Sciatic nerve (tissue), 2 donors: ENCODE measurements around the gene SMYD3. TPM values are rescaled to one million over a fixed set of nuclear protein-coding genes. Genes with fewer than 3 reads are reported as not detected.
"Not testable (repeated sequence)": the region's sequence is repeated elsewhere in the genome, so short reads cannot be mapped to it uniquely, and the experiment has no call there.

Source experiments
- ATAC-seq: fragments of 200-7000 bp; cut with Tn5 transposase; one replicate; pipeline ENCODE4 v1.9.1; 2020; ENCODE audit warnings: mild to moderate bottlenecking, moderate library complexity
- DNase-seq: peaks from one replicate; pipeline ENCODE4 v3.0.0-alpha.2; 2020; ENCODE audit warnings: low spot score
- intact Hi-C: fragments of 100-400 bp; cut with DNase I; formaldehyde crosslinking; loops from one replicate; pipeline ENCODE4 v1.14.2; 2022
- total RNA-seq: library from RNA; stranded (reverse); fragmentation: NEBNext Ultra II Directional; extraction: Animal tissue kit (Norgen Biotek cat#: 25700); gene quantifications from one replicate; pipeline ENCODE4 v1.2.1, GENCODE V29; 2021
- donor health status: DM: no; HTN: no; CAD: no.
- donor health status: DM: no; HTN: no; CAD: no.

The SMYD3 gene
- total RNA-seq, 1 donor from 2014 or later: 27.7 TPM

DNA sequence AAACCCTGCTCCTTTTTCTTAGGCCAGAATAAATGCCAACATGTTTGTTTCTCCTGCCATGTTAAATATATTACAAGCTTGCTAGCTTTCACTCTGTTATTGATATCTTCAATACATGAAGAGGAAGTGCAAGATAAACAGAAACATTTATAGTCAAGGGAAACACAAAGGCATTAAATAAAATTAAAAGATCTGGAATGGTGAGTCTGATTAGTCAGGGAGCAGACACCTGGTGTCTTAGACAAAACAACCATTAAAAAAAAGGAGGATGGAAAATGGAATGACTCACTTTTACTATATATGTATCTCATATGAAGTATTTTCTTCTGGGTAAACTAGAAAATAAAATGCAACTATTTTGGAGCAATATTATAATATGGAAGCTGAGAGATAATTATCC is 123.3 kb downstream of the SMYD3 start:
- DNase-seq (no peak), ATAC-seq (no peak)
- intact Hi-C loops: no loop called here

DNA sequence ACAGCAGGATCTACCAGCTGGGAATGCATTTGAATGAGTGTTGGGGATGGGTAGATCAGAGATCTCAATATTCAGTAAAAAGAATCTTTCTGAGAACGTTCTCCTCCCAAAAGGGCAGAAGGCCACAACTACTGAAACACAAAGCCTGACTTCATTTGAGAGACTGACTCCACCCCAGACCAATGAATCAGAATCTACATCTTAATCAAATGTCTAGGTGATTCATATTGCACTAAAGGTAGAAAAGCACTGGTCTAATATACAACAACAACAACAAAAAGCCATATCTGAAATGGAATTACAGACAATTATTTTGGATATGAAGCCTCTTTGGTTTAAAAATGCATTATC is 123.9 kb downstream of the SMYD3 start:
- intact Hi-C loops: no loop called here
- DNase-seq (no peak), ATAC-seq (no peak)

DNA sequence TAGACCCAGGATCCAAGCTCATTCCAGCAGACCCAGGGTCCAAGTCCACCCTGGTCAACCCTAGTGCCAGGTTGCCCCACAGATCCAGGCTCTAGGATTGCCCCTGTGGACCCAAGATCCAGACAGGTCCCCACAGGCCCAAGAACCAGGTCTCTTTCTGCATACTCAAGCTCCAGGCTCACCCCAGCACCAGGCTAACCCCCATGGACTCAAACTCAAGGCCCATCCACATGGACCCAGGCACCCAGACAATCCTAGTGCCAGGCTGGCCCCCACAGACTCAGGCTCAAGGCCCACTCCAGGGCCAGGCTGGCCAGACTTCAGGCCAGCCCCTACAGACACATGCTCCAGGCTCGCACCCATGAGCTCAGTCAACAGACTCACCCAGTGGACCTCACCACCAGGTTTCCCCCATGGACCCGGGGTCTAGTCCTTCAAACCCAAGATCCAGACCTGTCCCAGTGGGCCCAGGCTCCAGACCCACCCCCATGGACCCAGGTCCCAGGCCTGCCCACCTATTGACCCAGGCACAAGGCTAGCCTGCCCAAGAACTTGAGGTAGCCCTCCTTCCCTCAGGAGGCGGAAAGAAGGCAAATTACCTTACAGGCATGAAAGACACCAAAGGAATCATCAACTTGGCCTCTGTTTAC is 124.4 kb downstream of the SMYD3 start:
- intact Hi-C loops: no loop called here
- DNase-seq: no peak
- ATAC-seq: peak; percentile 10

DNA sequence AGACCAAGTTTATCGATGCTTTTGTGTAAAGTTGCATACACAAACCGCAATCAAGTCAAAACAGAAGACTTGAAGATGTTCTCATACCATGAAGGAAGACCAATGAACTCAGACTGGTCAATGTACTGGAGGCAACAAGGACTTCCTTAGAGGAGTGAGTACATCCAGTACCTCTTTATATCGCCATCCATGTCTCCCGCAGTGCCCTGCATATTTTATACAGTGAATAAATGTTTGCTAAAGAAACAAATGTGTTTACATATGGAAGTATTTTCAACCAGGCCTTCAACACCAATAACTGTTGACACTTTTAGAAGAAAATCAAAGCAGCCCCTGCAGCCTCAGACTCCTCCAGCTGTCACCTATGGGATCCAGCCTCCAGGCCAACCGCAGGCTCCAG is 125.6 kb downstream of the SMYD3 start:
- no peak for ATAC-seq
- no peak for DNase-seq
- intact Hi-C loops: no loop called here

DNA sequence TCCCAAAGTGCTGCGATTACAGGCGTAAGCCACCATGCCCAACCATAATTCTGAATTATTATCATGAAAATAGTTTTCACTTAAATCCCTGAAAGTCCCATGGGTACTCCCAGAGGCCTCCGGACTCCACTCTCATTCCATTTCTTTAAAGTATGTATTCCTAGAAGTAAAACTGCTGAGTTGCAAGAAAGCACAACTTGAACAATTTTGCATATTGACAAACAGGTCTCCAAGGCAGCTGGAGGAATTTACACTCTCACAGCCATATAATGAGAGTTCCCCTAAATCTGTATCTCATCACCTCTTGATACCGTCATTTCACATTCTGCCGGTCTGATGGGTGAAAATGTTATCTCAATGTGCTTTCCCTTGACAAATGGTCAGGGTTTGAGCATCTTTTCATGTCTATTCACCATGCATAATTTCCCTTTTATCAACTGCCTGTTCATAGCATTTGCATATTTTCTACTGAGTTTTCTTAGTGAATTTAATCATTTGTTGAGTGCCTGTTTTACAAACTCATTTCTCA is 129.4 kb downstream of the SMYD3 start:
- ATAC-seq (no peak), DNase-seq (no peak)
- intact Hi-C loops: no loop called here

DNA sequence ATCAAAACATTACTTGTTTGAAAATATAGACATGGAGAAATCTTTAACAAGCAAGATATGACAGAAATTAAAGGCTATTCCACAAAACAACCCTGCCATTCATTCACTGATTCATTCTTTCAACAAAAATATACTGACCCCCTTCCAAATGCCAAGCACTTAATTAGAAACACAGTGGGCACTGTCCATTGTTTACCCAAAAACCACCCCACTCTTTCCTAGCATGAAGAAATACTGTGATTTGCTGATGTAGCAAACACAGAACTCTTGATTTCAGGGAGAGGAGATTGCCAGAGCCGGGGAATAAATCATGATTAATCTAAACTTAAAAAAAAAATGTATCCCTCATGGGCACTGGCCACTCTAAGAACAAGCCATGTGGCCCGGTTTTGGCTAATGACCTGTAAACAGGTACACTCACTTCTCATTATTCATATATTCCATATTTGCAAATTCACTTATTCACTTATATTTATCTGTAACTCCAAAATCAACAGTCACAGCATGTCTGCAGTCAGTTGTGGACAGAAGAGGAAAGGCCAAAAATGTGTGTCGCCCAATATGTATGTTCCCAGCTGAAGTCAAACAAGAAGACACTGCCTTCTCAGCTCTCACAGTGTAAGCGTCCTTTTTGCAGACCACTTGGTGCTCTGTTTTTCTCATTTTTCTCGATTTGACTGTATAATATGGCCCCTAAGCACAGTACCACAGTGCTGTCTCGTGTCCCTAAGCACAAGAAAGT is 133.1 kb downstream of the SMYD3 start:
- ATAC-seq (no peak), DNase-seq (no peak)
- intact Hi-C loops: no loop called here

DNA sequence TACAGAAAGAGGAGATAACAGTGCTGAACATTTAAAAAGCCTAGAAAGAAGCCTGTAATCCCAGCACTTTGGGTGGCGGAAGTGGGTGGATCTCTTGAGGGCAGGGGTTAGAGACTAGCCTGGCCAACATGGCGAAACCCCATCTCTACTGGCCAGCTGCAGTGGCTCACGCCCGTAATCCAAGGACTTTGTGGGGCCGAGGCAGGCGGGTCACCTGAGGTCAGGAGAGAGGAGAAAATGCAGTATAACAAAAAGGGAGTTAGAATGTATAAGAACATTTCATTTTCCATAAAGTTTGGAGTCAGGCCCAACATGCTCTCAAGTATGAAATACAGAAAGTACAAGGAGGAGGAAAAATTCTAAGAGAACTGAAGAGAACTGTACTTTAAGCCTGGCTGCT is 134.5 kb downstream of the SMYD3 start:
- intact Hi-C loops: no loop called here
- DNase-seq (no peak), ATAC-seq (no peak)

DNA sequence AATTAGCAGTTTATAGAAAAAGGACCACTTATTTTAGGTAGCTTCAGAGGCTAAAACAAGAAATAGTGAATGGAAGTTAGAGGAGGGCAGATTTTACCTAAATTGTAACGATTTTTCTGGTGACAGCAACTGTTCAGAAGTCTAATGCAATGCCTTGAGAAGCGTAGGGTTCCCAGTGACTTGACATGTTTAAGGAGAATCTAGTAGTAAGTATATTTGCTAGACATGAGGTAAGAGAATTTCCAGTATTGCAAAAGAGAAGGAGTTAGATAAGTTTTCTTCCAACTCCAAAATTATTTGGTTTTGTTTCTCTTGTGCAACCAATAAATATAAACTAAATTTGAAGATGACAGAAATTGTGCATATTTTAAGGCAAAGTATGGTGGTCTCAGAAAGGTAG is 140.0 kb downstream of the SMYD3 start:
- intact Hi-C loops: no loop called here
- ATAC-seq (no peak), DNase-seq (no peak)

DNA sequence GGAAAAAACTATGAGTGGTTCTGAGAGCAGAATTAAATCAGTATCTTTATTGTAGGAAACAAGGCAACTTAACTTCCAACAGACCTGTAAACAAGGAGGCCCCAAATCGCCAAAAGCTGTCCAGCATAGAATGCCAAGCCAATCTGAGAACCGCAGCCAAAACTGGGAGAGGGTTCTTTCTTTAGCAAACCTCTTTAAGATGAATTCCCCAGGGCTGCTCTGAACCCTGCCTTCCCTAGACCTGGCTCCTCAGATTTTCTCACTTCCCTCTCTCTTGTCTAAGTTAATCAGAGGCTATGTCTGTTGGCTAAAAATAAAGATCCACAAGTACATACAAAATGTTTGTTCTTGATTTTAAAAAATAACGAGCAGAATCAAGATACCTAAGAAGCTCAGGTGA is 141.4 kb downstream of the SMYD3 start:
- ATAC-seq (no peak), DNase-seq (no peak)
- intact Hi-C loops: no loop called here

DNA sequence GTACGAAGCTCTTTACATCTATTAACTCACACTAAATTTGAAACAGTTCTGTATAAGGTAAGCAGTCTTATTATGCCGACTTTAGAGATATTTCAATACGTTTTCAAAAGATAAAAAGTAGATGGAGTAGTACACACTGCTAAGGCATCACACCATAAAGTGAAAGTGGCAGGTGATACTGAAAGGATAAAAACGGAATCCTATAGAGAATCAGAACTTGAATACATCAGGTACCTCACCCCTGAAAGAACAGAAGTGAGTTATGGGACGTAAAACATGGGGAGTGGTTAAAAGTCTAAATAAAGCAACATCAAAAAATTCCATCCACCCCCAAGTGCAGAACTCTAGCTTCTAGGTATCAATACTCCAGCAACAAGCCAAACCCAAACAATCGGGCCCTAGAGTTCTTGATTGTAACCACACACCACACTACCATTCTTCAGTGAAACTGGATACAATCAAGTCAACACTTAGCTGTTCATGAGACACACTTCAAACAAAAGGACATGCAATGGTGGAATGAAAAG is 142.6 kb downstream of the SMYD3 start:
- intact Hi-C loops: no loop called here
- DNase-seq (no peak), ATAC-seq (no peak)

DNA sequence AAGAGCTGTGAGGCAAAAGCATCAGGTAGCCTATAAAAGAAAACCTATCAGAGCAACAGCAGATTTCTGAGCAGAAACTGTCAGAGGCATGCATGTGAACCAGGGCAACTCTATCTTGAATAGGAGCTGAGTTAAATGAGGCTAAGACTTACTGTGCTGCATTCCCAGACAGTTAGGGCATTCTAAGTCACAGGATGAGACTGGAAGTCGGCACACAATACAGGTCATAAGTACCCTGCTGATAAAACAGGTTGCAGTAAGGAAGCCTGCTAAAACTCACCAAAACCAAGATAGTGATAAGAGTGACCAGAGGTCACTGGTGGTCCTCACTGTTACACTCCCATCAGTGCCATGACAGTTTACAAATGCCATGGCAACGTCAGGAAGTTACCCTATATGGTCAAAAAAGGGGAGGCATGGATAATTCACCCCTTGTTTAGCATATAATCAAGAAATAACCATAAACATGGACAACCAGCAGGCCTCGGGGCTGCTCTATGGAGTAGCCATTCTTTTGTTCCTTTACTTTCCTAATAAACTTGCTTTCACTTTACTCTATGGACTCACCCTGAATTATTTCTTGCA is 150.0 kb downstream of the SMYD3 start:
- ATAC-seq, DNase-seq, intact Hi-C loops: not testable (repeated sequence)

DNA sequence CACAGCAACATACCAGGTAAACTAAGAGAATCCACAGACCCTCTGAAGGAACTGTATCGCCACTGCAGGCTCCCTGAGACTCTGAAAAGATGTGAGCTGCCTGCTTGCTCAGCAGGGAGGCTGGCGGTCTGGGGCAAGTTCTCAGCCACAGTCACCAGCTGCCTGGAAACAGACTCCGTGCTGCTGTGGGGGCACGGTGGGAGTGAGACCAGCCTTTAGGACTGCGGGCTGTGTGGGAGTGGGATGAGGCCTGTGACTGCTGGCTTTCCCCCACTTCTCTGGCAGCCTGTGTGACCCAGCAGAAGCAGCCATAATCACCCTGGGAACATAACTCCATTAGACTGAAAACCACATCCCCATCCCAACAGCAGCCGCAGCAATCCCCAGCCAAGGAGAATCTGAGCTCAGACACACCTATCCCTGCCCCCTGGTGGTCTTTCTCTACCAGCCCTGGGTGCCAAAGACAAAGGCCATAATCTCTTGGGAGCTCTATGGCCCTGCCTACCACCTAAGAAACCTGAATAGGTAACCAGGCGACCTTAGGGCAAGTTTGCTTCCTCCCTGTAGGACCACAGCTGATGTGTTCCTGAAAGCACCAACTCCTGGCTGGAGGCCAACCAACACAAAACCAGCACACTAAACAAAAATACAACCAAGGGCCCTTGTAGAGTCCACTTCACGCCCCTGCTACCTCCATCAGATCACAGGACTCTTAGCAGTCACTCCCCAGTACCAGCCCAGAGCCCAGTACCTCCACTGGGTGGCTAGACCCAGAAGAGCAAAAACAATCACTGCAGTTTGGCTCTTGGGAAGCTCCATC is 151.5 kb downstream of the SMYD3 start:
- ATAC-seq (no peak), DNase-seq (no peak)
- intact Hi-C loops: no loop called here

DNA sequence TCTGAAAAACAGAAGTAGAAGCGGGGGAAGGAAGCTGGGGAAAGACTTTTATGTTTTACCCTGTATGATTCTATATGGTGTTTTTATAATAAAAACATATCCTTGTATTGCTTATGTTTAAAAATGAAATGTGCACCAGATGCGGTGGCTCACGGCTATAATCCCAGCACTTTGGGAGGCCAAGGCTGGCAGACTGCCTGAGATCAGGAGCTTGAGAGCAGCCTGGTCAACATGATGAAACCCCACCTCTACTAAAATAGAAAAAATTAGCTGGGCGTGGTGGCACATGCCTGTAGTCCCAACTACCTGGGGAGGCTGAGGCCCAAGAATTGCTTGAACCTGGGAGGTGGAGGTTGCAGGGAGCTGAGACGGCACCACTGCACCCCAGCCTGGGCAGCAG is 155.4 kb downstream of the SMYD3 start:
- no peak for DNase-seq
- intact Hi-C loops: no loop called here
- ATAC-seq: no peak

DNA sequence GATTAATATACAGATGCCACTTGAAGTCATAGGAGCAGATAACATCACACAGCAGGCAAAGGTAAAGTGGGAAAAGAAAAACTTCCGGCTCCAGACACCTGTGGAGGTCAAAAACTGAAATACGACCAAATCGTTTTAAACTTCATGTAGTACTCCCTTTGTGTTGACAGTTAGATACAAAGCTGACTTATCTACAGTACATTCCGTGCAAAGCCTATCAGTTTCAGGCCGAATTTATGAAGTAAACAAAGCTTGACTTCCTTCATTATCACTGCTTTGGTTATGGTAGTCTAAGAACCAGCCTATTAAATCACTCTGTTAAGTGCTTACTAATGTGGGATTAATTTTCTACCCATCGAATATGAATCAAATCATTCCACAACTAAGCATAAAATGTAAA is 156.3 kb downstream of the SMYD3 start:
- no peak for ATAC-seq
- intact Hi-C loops: no loop called here

DNA sequence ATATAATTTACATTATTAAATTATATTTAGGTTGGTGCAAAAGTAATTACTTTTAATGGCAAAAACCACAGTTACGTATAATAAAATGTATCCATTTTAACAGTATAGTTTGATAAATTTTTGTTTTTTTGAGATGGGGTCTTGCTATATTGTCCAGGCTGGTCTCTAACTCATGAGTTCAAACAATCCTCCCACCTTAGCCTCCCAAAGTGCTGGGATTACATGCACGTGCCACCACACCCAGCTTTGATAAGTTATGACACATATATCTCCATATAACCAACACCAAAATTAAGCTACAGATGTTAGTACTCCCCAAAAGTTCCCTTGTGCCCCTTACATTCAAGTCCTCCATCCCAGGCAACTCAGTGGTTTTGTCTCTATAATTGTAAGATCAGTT is 163.1 kb downstream of the SMYD3 start:
- ATAC-seq (no peak), DNase-seq (no peak)
- intact Hi-C loops: no loop called here

More for the DNA sequence above, 156.3 kb downstream of the SMYD3 start:
- no peak for DNase-seq

DNA sequence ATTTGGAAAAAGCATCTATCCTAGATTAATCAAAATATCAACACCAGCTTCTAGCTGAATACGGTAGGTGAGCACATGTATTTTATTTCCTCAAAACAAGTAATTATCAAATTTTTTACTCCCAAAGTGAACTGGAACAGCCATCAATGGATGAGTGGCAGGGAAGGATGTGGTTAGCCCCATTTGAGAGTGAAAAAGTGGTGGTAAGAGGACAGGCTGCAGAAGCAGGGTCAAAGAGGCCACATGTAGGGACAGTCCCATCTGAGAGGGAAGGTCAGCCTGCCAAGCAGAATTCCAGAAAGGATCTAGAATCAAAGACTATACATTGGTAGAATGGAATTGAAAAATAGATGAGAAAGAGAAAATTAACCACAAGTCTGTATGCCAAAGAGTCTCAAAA is 163.8 kb downstream of the SMYD3 start:
- DNase-seq (no peak), ATAC-seq (no peak)
- intact Hi-C loops: no loop called here

DNA sequence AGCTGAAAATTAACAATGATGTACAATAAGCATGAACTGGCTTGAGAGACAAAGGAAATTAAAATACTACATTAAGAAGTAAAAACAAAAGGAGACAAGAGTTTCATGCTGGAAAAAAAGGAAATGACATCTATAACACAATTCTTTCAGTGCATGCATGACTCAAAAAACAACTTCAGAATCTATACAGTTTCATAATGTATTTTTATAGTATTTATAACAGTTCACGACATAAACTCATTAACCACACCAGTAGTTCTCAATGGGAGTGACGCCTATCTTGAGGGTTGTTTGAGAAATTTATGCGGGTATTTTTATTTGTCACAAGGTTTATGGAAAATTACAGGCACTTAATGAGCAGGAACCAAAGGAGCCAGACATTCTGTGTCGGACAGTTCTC is 168.5 kb downstream of the SMYD3 start:
- DNase-seq (no peak), ATAC-seq (no peak)
- intact Hi-C loops: no loop called here

DNA sequence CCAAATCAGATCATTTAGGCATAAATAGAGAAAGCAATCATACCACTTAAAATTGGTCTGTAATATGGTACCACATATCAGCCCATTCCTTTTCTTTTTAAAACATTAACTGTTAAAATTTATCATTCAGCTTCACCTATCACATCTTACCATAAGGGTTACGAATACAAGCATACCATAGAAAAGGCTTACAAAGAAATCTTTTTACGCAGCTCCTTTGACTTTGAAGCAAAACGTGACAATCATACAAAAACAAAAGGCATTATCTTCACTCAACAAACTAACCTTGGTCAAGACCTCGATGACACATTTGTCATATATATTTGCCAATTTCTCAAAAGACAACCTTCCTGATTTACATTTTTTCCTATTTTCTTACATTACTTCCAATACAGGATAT is 169.0 kb downstream of the SMYD3 start:
- DNase-seq: no peak
- no peak for ATAC-seq
- intact Hi-C loops: no loop called here

DNA sequence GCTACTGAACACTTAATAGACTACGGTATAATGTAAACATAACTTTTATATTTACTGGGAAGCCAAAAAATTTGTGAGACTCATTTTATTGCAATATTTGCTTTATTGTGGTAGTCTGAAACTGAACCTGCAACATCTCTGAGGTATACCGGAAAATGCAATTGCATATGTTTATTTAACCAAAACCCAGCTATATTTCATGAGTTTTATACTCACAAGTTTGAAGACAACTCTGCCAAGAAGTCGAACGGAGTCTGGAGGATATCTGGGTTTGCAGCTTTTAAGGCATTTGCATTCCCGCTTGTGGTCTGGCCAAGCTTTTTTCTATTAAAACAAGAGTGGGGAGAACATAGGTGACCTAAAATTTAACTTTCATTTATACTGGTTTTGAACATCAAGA is 171.9 kb downstream of the SMYD3 start:
- intact Hi-C loops: no loop called here
- no peak for DNase-seq
- ATAC-seq: no peak
